Measurements from ENCODE around the gene FREM2. TPM values are rescaled to one million over a fixed set of nuclear protein-coding genes. Genes with fewer than 3 reads are reported as not detected.

Gene FREM2
- polyA plus RNA-seq, 1 donor from 2014 or later: not detected

DNA sequence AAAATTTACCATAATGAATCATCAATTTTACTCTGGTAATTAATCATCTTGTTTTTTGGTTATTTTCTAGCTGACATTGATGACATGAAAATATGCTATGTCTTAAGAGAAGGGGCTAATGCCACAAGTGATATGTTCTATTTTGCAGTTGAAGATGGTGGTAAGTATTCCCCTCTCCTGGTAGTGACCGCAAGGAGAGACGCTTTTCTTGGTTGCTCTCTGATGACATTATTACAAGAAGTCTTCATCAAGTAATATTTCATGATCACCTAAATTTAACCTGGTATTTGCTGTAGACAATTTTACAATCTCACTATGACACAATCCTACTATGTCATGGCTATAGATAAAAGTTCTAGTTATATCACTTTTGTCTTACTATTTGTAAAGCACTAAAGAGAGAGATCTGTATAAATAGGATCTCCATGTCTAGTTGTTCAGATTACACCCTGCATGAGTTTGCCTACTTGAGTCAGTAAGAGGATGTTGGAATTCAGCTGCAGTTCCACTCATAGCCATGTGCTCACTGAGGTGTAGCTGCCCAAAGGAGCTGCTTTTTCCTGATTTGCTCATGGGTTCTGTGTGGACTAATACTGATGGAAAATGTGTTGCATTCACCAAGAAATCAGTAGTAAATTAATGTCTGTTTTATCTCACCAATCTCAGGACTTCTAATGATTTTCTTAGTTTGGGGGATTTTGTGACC is 10.9 kb downstream of the FREM2 start:
- H3K36me3 Mint-ChIP-seq: no peaks in the 10 kb centered on the region
- no peaks in the 10 kb centered on the region for H3K4me1 Mint-ChIP-seq
- H3K27ac Mint-ChIP-seq: no peak overlapping the region
- H3K4me3 Mint-ChIP-seq: no peak overlapping the region
- peaks cover 2% of the 10 kb centered on the region for H3K27me3 Mint-ChIP-seq
- no peaks in the 10 kb centered on the region for H3K9me3 Mint-ChIP-seq

DNA sequence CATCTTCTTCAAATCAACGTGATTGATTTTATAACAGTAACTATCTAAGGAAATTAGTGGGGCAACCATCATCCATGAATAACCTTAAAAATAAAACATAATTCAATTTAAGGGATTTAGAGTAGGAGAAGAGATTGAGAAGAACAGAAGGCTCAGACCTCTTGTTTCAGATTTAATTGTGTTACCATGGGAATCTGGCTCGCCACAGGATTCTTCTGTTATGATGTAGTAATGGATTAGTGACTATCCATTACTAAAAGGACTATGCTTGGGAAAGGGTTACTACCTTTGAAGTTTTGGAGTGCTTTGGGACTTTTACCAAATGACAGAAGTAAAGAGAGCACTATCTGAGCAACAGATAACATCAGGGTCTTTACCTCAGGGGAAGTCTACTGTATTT is 13.2 kb downstream of the FREM2 start:
- H3K27me3 Mint-ChIP-seq: peaks cover 2% of the 10 kb centered on the region
- H3K36me3 Mint-ChIP-seq: no peaks in the 10 kb centered on the region
- H3K9me3 Mint-ChIP-seq: no peaks in the 10 kb centered on the region
- H3K4me3 Mint-ChIP-seq: no peak overlapping the region
- no peak overlapping the region for H3K27ac Mint-ChIP-seq
- H3K4me1 Mint-ChIP-seq: no peaks in the 10 kb centered on the region

DNA sequence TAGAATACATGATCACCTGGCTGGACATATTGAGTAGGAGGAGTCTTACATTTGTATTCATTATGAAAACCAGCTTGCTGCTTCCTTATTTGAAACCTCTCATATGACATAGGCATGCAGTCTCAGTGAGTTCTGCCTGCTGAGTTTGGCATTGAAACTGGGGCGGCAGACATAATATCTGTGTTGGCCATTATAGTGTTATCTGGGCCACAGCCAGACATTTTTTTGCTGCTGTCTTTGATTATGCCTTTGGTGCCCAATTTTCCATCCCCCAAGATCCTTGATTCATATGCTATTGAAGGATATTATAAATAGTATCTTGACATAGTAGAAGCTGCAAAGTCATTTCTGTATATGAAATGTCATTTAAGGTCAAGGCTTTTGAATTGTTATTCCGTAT is 15.8 kb downstream of the FREM2 start:
- Mint-ChIP-seq H3K4me3 (no peak overlapping the region), H3K27ac (no peak overlapping the region), H3K27me3 (no peaks in the 10 kb centered on the region), H3K4me1 (no peaks in the 10 kb centered on the region), H3K36me3 (no peaks in the 10 kb centered on the region), H3K9me3 (no peaks in the 10 kb centered on the region)

DNA sequence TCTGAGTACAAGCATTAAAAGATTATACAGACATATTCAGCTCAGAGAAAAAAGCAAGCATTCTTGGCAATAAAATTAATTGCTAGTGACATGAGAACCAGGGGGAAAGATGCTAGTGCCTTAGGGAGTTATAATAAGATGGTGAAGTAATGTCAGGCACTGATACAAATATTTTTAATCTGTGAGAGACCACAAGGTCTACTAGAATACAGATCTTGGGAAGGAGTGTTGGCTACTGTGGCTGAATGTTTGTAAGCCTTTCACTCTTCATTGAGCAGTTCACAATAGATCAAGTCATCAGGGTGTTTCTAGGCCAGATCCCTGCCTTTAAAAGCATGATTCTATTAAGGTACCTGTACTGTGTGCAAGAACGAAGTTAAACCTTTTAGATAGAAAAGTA is 16.4 kb downstream of the FREM2 start:
- Mint-ChIP-seq H3K27ac (no peak overlapping the region), H3K9me3 (no peaks in the 10 kb centered on the region), H3K27me3 (no peaks in the 10 kb centered on the region), H3K4me1 (no peaks in the 10 kb centered on the region), H3K4me3 (no peak overlapping the region), H3K36me3 (no peaks in the 10 kb centered on the region)

DNA sequence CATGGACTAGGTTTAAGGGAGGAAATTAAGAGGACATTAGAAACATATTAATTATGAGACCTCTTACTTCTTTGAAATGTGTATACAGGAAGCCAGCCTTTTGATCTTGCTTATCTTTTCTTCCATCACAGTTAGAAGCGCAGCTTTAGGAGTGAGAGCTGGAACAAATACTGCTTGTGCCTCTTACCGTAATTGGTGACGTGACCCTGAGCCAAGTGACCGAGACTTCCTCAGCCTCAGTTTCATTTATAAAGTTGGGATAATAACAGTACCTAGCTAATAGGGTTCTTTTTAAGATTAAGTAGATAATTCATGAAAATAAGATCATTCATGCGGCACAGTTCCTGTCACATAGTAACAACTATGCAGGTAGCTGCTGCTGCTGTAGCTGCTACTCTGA is 18.5 kb downstream of the FREM2 start:
- Mint-ChIP-seq H3K4me1 (no peaks in the 10 kb centered on the region), H3K9me3 (no peaks in the 10 kb centered on the region), H3K4me3 (no peak overlapping the region)

DNA sequence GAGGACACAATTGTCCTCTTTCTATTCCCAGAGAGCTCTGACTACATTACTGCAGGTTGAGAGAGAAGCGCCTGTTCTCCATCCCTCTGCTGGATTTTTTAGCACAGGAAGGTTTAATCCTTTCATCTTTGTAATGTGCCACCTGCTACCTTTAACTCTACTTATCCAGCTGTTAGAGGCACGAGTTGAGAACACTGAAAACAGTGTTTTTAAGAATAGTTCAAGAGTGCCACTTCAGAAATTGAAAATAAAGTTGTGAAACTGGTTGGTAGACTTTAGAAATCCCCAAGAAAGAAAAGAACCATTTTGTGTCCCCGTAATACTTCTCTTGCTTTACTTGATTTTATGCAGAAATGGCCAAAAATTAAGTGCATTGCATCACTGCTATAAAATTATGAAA is 20.6 kb downstream of the FREM2 start:
- Mint-ChIP-seq H3K36me3 (no peaks in the 10 kb centered on the region), H3K4me3 (no peak overlapping the region), H3K4me1 (no peaks in the 10 kb centered on the region), H3K27ac (no peak overlapping the region), H3K27me3 (no peaks in the 10 kb centered on the region), H3K9me3 (no peaks in the 10 kb centered on the region)

More for the DNA sequence above, 18.5 kb downstream of the FREM2 start:
- no peaks in the 10 kb centered on the region for H3K36me3 Mint-ChIP-seq
- H3K27me3 Mint-ChIP-seq: no peaks in the 10 kb centered on the region
- no peak overlapping the region for H3K27ac Mint-ChIP-seq

DNA sequence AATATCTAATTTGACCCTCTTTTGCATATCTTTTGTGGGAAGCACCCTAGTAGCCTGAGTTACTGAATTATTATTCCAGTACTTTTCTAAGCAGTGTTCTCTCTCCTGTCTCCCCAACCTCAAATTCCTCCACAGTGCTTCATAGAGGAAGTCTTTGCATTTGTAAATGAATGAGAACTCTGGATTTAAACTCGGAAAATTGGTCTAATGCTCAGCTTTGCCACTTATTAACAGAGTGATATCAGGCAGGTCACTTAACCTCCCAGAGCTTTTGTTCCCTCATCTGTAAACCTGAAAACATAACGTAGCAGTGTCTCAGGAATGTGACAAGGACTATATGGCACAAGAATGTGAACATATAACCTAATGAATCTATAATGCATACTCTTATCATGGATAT is 26.2 kb downstream of the FREM2 start:
- Mint-ChIP-seq H3K4me1 (no peaks in the 10 kb centered on the region), H3K4me3 (no peak overlapping the region), H3K9me3 (no peaks in the 10 kb centered on the region), H3K27ac (no peak overlapping the region), H3K27me3 (no peaks in the 10 kb centered on the region), H3K36me3 (no peaks in the 10 kb centered on the region)

DNA sequence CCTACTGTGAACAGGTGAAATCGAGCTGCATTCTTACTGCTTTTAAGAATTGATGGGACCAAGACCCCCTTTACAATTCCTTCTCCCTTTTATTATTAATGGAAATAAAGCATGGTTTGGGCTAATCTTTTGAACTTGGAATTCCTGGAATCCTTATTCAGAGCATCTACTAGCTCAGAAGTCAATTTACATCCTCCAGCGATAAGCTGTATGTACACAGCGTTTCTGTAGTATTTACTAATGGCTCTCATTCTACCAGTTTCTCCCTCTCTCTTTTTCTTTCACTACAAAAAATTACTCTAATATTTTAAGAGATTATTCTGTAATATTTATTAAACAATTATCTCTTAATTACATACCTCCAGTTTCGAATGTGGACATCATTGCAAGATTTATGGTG is 31.5 kb downstream of the FREM2 start:
- no peaks in the 10 kb centered on the region for H3K4me1 Mint-ChIP-seq
- H3K27me3 Mint-ChIP-seq: peaks cover 6% of the 10 kb centered on the region
- no peaks in the 10 kb centered on the region for H3K9me3 Mint-ChIP-seq
- no peak overlapping the region for H3K4me3 Mint-ChIP-seq
- H3K36me3 Mint-ChIP-seq: no peaks in the 10 kb centered on the region
- H3K27ac Mint-ChIP-seq: no peak overlapping the region

DNA sequence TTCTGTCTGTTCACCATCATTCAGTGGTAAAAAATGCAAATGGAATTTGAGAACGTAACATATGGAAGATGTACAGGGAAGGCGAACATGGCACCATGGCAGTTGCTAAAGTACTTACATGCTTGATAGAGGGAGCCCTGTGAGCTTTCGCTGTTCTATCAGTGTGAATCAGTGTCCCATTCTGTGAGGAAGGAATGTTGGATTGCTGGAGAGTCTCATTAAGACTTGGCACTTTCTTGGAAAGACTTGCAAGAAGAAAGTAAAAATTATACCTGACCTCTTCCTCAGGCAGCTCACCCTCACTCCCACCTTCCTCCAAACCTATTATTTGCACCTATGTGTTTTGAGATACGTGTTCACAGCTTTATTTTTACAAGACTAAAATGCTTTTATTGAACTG is 43.5 kb downstream of the FREM2 start:
- H3K4me1 Mint-ChIP-seq: no peaks in the 10 kb centered on the region
- H3K36me3 Mint-ChIP-seq: no peaks in the 10 kb centered on the region
- no peaks in the 10 kb centered on the region for H3K9me3 Mint-ChIP-seq
- no peak overlapping the region for H3K27ac Mint-ChIP-seq
- H3K4me3 Mint-ChIP-seq: no peak overlapping the region
- no peaks in the 10 kb centered on the region for H3K27me3 Mint-ChIP-seq

DNA sequence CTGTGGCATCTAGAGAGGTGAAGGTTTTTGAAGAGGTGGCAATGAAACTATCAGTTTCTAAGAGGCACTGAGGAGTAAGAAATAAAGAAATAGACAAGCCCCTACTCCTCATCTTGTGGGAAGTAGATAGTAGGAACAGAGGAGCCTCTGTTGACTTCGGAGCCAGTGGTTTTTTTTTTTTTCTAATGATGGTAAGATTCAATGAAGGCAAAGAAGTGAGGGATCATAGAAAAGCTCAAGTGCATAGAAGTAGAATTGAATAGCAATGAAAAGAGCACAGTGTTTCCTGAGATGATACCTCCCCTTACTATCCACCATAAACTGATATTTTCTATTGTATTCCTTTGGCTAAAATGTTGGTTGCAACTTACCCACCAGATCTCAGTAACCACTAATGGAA is 46.3 kb downstream of the FREM2 start:
- no peaks in the 10 kb centered on the region for H3K36me3 Mint-ChIP-seq
- H3K27ac Mint-ChIP-seq: no peak overlapping the region
- H3K4me1 Mint-ChIP-seq: no peaks in the 10 kb centered on the region
- peaks cover 2% of the 10 kb centered on the region for H3K27me3 Mint-ChIP-seq
- H3K4me3 Mint-ChIP-seq: no peak overlapping the region
- no peaks in the 10 kb centered on the region for H3K9me3 Mint-ChIP-seq

DNA sequence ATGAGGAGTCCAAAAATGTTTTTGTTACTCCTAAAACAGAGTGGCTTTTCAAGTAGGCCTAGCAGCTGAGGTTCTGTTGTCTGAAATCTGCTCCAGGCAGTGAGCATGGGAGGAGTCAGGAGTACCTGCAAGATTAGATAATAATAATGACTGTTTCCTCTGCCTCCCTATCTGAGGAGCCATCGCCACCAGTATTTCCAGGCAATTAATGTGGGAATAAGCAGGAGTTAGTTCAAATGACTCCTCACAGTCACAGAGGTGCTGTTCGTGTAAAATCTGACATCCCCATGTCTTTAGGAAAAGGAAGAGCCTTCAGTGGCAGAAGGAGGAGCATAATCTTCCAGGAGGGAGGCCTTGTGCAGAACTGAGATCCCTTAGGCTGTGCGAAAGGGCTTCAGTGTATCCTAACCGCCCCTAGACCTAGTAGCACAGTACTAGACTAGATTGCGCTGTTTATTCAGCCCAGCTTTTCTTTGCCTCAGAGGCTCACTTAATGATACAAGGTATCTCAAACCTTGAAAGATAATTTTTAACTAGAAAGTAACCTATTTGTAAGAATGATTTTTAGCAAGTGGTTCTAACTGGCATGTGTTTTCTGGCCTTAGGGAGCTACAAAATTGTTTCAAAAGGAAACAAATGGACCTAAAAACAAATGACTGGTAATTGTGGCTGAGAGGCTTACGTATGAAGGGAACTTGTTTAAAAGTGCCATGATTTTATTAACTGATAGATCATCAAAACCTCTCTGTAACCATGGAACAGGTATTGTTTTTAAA is 49.0 kb downstream of the FREM2 start:
- Mint-ChIP-seq H3K36me3 (no peaks in the 10 kb centered on the region), H3K4me1 (no peaks in the 10 kb centered on the region), H3K27me3 (peaks cover 2% of the 10 kb centered on the region), H3K9me3 (no peaks in the 10 kb centered on the region), H3K27ac (no peak overlapping the region), H3K4me3 (no peak overlapping the region)

DNA sequence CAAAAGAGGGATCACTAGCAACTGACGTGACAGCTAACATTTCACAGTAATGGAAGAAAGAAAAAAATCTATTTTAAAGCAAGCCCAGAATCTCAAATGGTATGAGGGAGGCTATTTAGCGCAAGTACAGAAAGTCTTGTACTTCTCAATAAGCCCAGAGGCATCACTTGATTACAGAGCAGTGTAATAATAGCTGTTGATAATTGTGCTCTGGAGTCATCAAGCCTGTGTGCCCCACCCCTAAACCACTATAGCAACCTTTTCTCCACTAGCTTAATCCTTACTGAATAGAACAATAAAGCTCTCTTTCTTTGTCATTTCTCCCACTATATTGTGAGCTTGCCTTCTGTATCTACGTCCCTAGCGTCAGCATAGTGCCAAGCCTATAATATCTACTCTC is 56.6 kb downstream of the FREM2 start:
- Mint-ChIP-seq H3K27ac (no peak overlapping the region), H3K9me3 (no peaks in the 10 kb centered on the region), H3K27me3 (no peaks in the 10 kb centered on the region), H3K4me1 (no peaks in the 10 kb centered on the region), H3K36me3 (peaks cover 4% of the 10 kb centered on the region), H3K4me3 (no peak overlapping the region)

DNA sequence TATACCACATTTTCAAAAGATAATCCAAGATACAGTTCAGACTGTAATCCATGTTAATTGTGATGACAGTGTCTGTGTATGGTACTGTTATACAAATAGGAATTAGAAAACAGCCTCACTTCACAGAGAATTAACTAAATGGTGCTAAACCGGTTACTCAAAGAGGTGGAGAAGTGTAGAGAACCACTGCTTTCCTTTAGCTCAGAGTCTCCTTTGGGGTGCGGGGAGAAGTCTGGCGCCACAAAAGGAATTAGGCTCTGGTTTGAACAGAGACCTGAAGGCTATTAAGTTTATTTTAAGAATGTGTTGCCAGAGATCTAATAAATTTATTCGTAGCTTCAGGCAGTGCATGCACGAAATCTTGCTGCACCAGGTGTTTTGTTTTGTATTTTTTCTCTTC is 65.8 kb downstream of the FREM2 start:
- Mint-ChIP-seq H3K27ac (no peak overlapping the region), H3K36me3 (no peaks in the 10 kb centered on the region), H3K4me3 (no peak overlapping the region), H3K4me1 (no peaks in the 10 kb centered on the region), H3K27me3 (peaks cover 6% of the 10 kb centered on the region), H3K9me3 (no peaks in the 10 kb centered on the region)

DNA sequence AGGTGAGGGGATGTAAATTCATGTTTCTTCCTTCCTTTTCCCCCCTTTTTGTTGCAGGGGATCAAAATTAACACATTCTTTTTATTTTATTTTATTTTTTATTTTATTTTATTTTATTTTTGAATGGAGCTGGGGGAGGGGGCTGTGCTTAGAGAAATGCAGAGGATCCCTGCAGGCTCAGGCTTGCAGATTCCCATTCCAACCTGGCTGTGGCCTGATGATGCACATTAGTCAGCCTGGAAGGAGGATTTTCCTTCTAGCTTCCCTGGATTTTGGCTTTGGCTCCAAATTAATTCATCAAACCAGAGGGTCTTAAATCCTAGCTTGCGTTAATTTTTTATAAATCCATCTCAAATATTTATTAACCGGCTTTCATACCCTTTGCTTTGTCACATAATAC is 67.0 kb downstream of the FREM2 start:
- no peaks in the 10 kb centered on the region for H3K4me1 Mint-ChIP-seq

DNA sequence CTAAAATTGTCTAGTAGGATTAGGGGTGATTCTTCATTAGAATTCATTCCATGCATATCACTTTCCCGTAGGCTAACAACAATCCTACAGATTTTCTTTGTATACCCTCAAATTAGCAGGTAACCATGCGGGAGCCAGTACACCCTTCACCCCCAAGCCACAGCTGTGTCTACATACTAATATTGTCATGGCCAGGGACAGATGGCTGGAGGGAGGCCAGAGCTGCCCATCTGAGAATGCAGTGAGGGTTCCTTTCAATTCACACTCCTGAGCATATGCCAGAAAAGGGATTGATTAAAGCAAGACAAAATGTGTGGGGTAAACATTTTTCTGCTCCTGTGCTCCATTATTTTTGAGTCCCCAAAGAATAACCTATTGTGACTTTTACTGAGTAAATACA is 68.9 kb downstream of the FREM2 start:
- Mint-ChIP-seq H3K27me3 (peaks cover 9% of the 10 kb centered on the region), H3K4me3 (no peak overlapping the region), H3K4me1 (no peaks in the 10 kb centered on the region), H3K9me3 (no peaks in the 10 kb centered on the region), H3K36me3 (no peaks in the 10 kb centered on the region), H3K27ac (no peak overlapping the region)

More for the DNA sequence above, 67.0 kb downstream of the FREM2 start:
- Mint-ChIP-seq H3K27me3 (peaks cover 6% of the 10 kb centered on the region), H3K36me3 (no peaks in the 10 kb centered on the region), H3K9me3 (no peaks in the 10 kb centered on the region), H3K4me3 (no peak overlapping the region), H3K27ac (no peak overlapping the region)

DNA sequence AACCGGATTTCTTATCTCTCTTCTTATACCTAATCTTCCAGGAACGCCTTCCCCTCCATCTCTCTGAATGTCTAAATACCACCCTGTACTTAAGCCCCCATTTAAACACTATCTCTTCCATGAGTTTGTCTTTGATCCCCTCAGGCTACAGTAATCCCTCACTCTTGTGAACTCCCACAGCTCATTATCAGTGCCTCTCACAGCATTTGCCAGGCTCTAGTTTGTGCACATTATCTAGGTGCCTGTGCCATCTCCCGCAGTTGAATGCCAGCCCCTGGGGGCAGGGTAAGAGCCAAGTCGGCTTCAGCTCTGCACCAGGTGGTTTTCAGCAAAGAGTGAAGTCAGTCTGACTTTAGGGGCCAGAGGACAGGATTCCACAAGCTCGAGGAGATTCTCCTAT is 71.4 kb downstream of the FREM2 start:
- H3K4me3 Mint-ChIP-seq: no peak overlapping the region
- no peaks in the 10 kb centered on the region for H3K36me3 Mint-ChIP-seq
- no peaks in the 10 kb centered on the region for H3K9me3 Mint-ChIP-seq
- H3K27me3 Mint-ChIP-seq: peaks cover 14% of the 10 kb centered on the region
- no peak overlapping the region for H3K27ac Mint-ChIP-seq
- H3K4me1 Mint-ChIP-seq: no peaks in the 10 kb centered on the region

Measured in IgD-negative memory B cell (primary cell).